HCT116 (cell line): Measurements from ENCODE around the gene ACVRL1. TPM values are rescaled to one million over a fixed set of nuclear protein-coding genes. Genes with fewer than 3 reads are reported as not detected.

Experiments
- ATAC-seq: fragments of 200-7000 bp; cut with Tn5 transposase; 2 replicates; pipeline ENCODE4 v1.9.1; 2020; ENCODE audit warnings: mild to moderate bottlenecking, moderate library complexity
- BruUV-seq: library from RNA; stranded (reverse); fragments of 400-500 nt; replicated peaks from 2 replicates; lab custom pipeline; 2021; lab: Mats Ljungman, UMichigan
- CTCF ChIA-PET: fragments of 300-600 bp; sonication (Branson Sonifier 250); formaldehyde crosslinking; loops from one replicate; lab custom pipeline; 2021; ENCODE audit warnings: antibody characterized with exemption; lab: Charles Lee
- POLR2A ChIA-PET: fragments of 300-600, 350-600 bp; sonication (Branson Sonifier 250); formaldehyde crosslinking; loops from one replicate; lab custom pipeline; 2021; ENCODE audit warnings: antibody characterized with exemption; lab: Charles Lee
- RAD21 ChIA-PET, 2 experiments: fragments of 300-600 bp; sonication (Branson Sonifier 250); formaldehyde crosslinking; loops; one replicate each; lab custom pipeline; 2023; ENCODE audit warnings: low total read pairs in 2 of 2; ENCODE audit not compliant: uncharacterized antibody in 2 of 2, unreplicated experiment in 2 of 2, low non-redundant PET in 1 of 2; lab: Charles Lee
- DNase-seq: peaks from one replicate; pipeline ENCODE4 v3.0.0-alpha.2; 2010; ENCODE audit warnings: low read depth, low spot score
- H2AFZ ChIP-seq: fragments of 200-600 bp; shearing (Covaris generic), sonication (generic); 2 replicates; pipeline ENCODE4 v1.6.1; 2017; ENCODE audit warnings: low read depth, mixed run types, mixed read lengths, antibody characterized with exemption, low read length; ENCODE audit not compliant: poor library complexity, severe bottlenecking
- H3K27ac ChIP-seq: 2 replicates; pipeline ENCODE4 v1.5.1; 2012; ENCODE audit warnings: low read depth, low read length
- H3K27me3 ChIP-seq: fragments of 200-600 bp; sonication (generic); 2 replicates; pipeline ENCODE4 v1.6.1; 2016; ENCODE audit warnings: mixed run types, low read length, mixed read lengths; ENCODE audit not compliant: insufficient read depth
- H3K36me3 ChIP-seq, 2 experiments: fragments of 200-500 bp in 1 of 2; fragments of 200-600 bp in 1 of 2; sonication (Bioruptor generic) in 1 of 2; sonication (generic) in 1 of 2; 2 replicates each; pipeline versions ENCODE4 v1.5.1 to v1.6.1; 2014 to 2016; ENCODE audit warnings: low read length in 2 of 2, inconsistent platforms in 1 of 2, mixed read lengths in 1 of 2, mixed run types in 1 of 2; ENCODE audit not compliant: insufficient read depth in 2 of 2, control insufficient read depth in 1 of 2
- H3K4me1 ChIP-seq, 2 experiments: fragments of 200-600 bp in 1 of 2; sonication (generic) in 1 of 2; 2 replicates each; pipeline versions ENCODE4 v1.5.1 to v1.6.1; 2012 to 2017; ENCODE audit warnings: low read length in 2 of 2, inconsistent platforms in 1 of 2, mild to moderate bottlenecking in 1 of 2, mixed read lengths in 1 of 2, mixed run types in 1 of 2, moderate library complexity in 1 of 2; ENCODE audit not compliant: insufficient read depth in 2 of 2, control insufficient read depth in 1 of 2
- H3K4me2 ChIP-seq: fragments of 200-600 bp; sonication (generic); 2 replicates; pipeline ENCODE4 v1.6.1; 2017; ENCODE audit warnings: mixed run types, low read length, mixed read lengths
- H3K4me3 ChIP-seq, 2 experiments: fragments of 200-600 bp in 1 of 2; sonication (generic) in 1 of 2; replicated peaks in 1 of 2; 2 replicates each; pipeline ENCODE4 v1.5.1; 2011 to 2016; ENCODE audit warnings: low read length in 2 of 2, control low read depth in 1 of 2, low read depth in 1 of 2, mild to moderate bottlenecking in 1 of 2, mixed read lengths in 1 of 2, mixed run types in 1 of 2
- H3K79me2 ChIP-seq: fragments of 200-600 bp; sonication (generic); 2 replicates; pipeline ENCODE4 v1.6.1; 2017; ENCODE audit warnings: mild to moderate bottlenecking, mixed run types, low read length, moderate library complexity, mixed read lengths; ENCODE audit not compliant: insufficient read depth
- H3K9ac ChIP-seq: fragments of 200-600 bp; sonication (generic); 2 replicates; pipeline ENCODE4 v1.6.1; 2016; ENCODE audit warnings: low read length, mixed read lengths
- H3K9me2 ChIP-seq: fragments of 200-600 bp; sonication (generic), shearing (Covaris generic); 2 replicates; pipeline ENCODE4 v1.6.1; 2017; ENCODE audit warnings: mixed run types, mild to moderate bottlenecking, moderate library complexity; ENCODE audit not compliant: insufficient read depth
- H3K9me3 ChIP-seq, 2 experiments: fragments of 200-500 bp in 1 of 2; fragments of 200-600 bp in 1 of 2; sonication (Bioruptor generic) in 1 of 2; sonication (generic) in 1 of 2; 2 replicates each; pipeline ENCODE4 v1.6.1; 2014 to 2017; ENCODE audit warnings: low read length in 2 of 2, mixed read lengths in 2 of 2, inconsistent platforms in 1 of 2, low read depth in 1 of 2, mild to moderate bottlenecking in 1 of 2, mixed run types in 1 of 2, moderate library complexity in 1 of 2; ENCODE audit not compliant: control insufficient read depth in 1 of 2, insufficient read depth in 1 of 2
- H4K20me1 ChIP-seq: fragments of 200-600 bp; sonication (generic), shearing (Covaris generic); 2 replicates; pipeline ENCODE4 v1.6.1; 2017; ENCODE audit warnings: mixed run types, mild to moderate bottlenecking, moderate library complexity; ENCODE audit not compliant: insufficient read depth
- CBX3 ChIP-seq: IDR thresholded peaks from 2 replicates; pipeline ENCODE4 v1.6.1; 2012; ENCODE audit warnings: low read depth
- SRF ChIP-seq: IDR thresholded peaks from 2 replicates; pipeline ENCODE4 v1.6.1; 2012; ENCODE audit warnings: low read depth
- intact Hi-C: fragments of 100-400 bp; cut with micrococcal nuclease; formaldehyde crosslinking; loops from 2 replicates; pipeline ENCODE4 v1.10.0; 2022
- total RNA-seq: library from RNA; stranded (reverse); gene quantifications from one replicate; pipeline ENCODE4 v1.2.1, GENCODE V29; 2021; ENCODE audit not compliant: unreplicated experiment
- TF ChIP-seq, protein P1 (sequence below): IDR thresholded peaks from 2 replicates; pipeline ENCODE4 v1.6.1; 2012
- TF ChIP-seq, protein P2 (sequence below): IDR thresholded peaks from 2 replicates; pipeline ENCODE4 v1.6.1; 2012; ENCODE audit warnings: low read depth
- TF ChIP-seq, protein P3 (sequence below): IDR thresholded peaks from 2 replicates; pipeline ENCODE4 v1.6.1; 2012

Gene ACVRL1
- total RNA-seq, 1 experiment from 2014 or later: 2.5 TPM

DNA sequence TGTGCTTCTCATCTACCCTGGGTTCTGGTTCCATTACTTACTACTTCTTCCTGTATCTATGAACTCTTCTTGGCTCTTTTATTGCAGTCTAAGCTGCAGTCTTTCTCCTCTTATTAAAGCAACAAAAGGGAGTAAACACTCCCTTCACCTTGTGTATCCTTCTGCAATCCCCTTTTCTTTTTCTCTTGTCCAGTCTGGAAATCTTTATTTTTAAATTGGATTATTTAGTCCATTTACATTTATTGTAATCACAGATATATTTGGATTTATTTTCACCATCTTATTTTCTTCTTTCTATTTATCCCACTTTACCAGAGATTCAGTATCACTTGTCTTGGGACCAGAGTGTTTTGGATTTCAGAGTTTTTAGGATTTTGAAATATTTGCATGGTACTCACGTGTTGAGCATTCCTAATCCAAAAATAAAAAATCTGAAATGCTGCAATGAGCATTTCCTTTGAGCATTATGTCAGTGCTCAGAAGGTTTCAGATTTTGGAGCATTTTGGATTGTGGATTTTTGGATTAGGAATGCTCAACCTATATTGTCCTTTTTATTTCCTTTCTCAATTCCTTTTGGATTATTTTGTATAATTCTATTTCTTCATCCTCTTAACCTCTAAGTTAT lies 37.4 kb downstream of the ACVRL1 start:
- TF ChIP-seq, protein P1, sequence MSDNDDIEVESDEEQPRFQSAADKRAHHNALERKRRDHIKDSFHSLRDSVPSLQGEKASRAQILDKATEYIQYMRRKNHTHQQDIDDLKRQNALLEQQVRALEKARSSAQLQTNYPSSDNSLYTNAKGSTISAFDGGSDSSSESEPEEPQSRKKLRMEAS: no peak
- TF ChIP-seq CBX3: 0 out of 2 replicates have a peak, but pooled peaks have one; percentile 18
- TF ChIP-seq, protein P2, sequence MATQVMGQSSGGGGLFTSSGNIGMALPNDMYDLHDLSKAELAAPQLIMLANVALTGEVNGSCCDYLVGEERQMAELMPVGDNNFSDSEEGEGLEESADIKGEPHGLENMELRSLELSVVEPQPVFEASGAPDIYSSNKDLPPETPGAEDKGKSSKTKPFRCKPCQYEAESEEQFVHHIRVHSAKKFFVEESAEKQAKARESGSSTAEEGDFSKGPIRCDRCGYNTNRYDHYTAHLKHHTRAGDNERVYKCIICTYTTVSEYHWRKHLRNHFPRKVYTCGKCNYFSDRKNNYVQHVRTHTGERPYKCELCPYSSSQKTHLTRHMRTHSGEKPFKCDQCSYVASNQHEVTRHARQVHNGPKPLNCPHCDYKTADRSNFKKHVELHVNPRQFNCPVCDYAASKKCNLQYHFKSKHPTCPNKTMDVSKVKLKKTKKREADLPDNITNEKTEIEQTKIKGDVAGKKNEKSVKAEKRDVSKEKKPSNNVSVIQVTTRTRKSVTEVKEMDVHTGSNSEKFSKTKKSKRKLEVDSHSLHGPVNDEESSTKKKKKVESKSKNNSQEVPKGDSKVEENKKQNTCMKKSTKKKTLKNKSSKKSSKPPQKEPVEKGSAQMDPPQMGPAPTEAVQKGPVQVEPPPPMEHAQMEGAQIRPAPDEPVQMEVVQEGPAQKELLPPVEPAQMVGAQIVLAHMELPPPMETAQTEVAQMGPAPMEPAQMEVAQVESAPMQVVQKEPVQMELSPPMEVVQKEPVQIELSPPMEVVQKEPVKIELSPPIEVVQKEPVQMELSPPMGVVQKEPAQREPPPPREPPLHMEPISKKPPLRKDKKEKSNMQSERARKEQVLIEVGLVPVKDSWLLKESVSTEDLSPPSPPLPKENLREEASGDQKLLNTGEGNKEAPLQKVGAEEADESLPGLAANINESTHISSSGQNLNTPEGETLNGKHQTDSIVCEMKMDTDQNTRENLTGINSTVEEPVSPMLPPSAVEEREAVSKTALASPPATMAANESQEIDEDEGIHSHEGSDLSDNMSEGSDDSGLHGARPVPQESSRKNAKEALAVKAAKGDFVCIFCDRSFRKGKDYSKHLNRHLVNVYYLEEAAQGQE: no peak
- TF ChIP-seq, protein P3, sequence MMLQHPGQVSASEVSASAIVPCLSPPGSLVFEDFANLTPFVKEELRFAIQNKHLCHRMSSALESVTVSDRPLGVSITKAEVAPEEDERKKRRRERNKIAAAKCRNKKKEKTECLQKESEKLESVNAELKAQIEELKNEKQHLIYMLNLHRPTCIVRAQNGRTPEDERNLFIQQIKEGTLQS: no peak
- no peak for TF ChIP-seq SRF
- intact Hi-C loops: no loop called here
- no TSS peak for BruUV-seq
- H3K4me2 ChIP-seq: no peak overlapping the region
- no peak overlapping the region for H3K9ac ChIP-seq
- no peaks in the 10 kb centered on the region for H3K4me1 ChIP-seq
- DNase-seq: no peak
- H3K9me2 ChIP-seq: no peaks in the 10 kb centered on the region
- no peaks in the 10 kb centered on the region for H4K20me1 ChIP-seq
- H3K9me3 ChIP-seq: peaks cover 11 to 17% of the 10 kb centered on the region in 2 experiments; a peak in 3 of 4 replicates
- no peak overlapping the region for H3K27ac ChIP-seq
- no peak overlapping the region for H3K4me3 ChIP-seq
- H3K27me3 ChIP-seq: no peaks in the 10 kb centered on the region; the same call in 1 of the 2 replicates
- H3K36me3 ChIP-seq: no peaks in the 10 kb centered on the region
- POLR2A ChIA-PET: no interaction called here
- H2AFZ ChIP-seq: no peak overlapping the region
- H3K79me2 ChIP-seq: no peaks in the 10 kb centered on the region
- no peak for ATAC-seq
- RAD21 ChIA-PET: no interaction called here
- CTCF ChIA-PET: no interaction called here
